ENCODE results near the gene GJB2.

The GJB2 gene

GRCh38 chr13:20193907-20194631, 1.3 kb upstream of the GJB2 start:
- Histone ChIP-seq H2AFZ (ENCODE audit: low read depth, low read length, severe bottlenecking) (no peak overlapping the region), H3K27ac (ENCODE audit: low read depth, low read length) (no peak overlapping the region), H3K9me3 (ENCODE audit: insufficient read depth, low read length) (no peaks in the 10 kb centered on the region), H3K4me2 (ENCODE audit: low read depth, low read length, poor library complexity, severe bottlenecking) (no peak overlapping the region), H3F3A (ENCODE audit: insufficient read depth) (no peaks in the 10 kb centered on the region), H3K4me3 (ENCODE audit: insufficient read depth, low read length, poor library complexity, severe bottlenecking) (no peak overlapping the region), H3K36me3 (ENCODE audit: low read length) (no peaks in the 10 kb centered on the region), H3K9me2 (replicated peaks; ENCODE audit: insufficient read depth, low read length) (no peaks in the 10 kb centered on the region), H3K79me2 (ENCODE audit: insufficient read depth, low read length) (no peaks in the 10 kb centered on the region), H3K27me3 (ENCODE audit: low read length) (no peaks in the 10 kb centered on the region), H3K9ac (ENCODE audit: low read length) (no peak overlapping the region), H4K20me1 (ENCODE audit: low read depth, low read length) (no peaks in the 10 kb centered on the region)
- TF ChIP-seq, protein P1, sequence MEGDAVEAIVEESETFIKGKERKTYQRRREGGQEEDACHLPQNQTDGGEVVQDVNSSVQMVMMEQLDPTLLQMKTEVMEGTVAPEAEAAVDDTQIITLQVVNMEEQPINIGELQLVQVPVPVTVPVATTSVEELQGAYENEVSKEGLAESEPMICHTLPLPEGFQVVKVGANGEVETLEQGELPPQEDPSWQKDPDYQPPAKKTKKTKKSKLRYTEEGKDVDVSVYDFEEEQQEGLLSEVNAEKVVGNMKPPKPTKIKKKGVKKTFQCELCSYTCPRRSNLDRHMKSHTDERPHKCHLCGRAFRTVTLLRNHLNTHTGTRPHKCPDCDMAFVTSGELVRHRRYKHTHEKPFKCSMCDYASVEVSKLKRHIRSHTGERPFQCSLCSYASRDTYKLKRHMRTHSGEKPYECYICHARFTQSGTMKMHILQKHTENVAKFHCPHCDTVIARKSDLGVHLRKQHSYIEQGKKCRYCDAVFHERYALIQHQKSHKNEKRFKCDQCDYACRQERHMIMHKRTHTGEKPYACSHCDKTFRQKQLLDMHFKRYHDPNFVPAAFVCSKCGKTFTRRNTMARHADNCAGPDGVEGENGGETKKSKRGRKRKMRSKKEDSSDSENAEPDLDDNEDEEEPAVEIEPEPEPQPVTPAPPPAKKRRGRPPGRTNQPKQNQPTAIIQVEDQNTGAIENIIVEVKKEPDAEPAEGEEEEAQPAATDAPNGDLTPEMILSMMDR (IDR thresholded peaks at IDR 0.05; ENCODE audit: insufficient read depth, low read length, poor library complexity, severe bottlenecking): no peak
- no peak for TF ChIP-seq EZH2phosphoT487 (conservative IDR thresholded peaks at IDR 0.05; ENCODE audit: low read length)

GRCh38 chr13:20193162-20193906, 596 bp upstream of the GJB2 start:
- H3K4me2 ChIP-seq (ENCODE audit: low read depth, low read length, poor library complexity, severe bottlenecking): no peak overlapping the region
- H3K27me3 ChIP-seq (ENCODE audit: low read length): no peaks in the 10 kb centered on the region
- no peaks in the 10 kb centered on the region for H4K20me1 ChIP-seq (ENCODE audit: low read depth, low read length)
- H3K36me3 ChIP-seq (ENCODE audit: low read length): no peaks in the 10 kb centered on the region
- H3K9me2 ChIP-seq (replicated peaks; ENCODE audit: insufficient read depth, low read length): no peaks in the 10 kb centered on the region
- H3K79me2 ChIP-seq (ENCODE audit: insufficient read depth, low read length): no peaks in the 10 kb centered on the region
- H2AFZ ChIP-seq (ENCODE audit: low read depth, low read length, severe bottlenecking): no peak overlapping the region
- no peak for TF ChIP-seq EZH2phosphoT487 (conservative IDR thresholded peaks at IDR 0.05; ENCODE audit: low read length)
- TF ChIP-seq, protein P1 (IDR thresholded peaks at IDR 0.05; ENCODE audit: insufficient read depth, low read length, poor library complexity, severe bottlenecking): no peak
- no peaks in the 10 kb centered on the region for H3F3A ChIP-seq (ENCODE audit: insufficient read depth)
- no peak overlapping the region for H3K9ac ChIP-seq (ENCODE audit: low read length)
- no peak overlapping the region for H3K27ac ChIP-seq (ENCODE audit: low read depth, low read length)
- no peak overlapping the region for H3K4me3 ChIP-seq (ENCODE audit: insufficient read depth, low read length, poor library complexity, severe bottlenecking)
- H3K9me3 ChIP-seq (ENCODE audit: insufficient read depth, low read length): no peaks in the 10 kb centered on the region

DNA sequence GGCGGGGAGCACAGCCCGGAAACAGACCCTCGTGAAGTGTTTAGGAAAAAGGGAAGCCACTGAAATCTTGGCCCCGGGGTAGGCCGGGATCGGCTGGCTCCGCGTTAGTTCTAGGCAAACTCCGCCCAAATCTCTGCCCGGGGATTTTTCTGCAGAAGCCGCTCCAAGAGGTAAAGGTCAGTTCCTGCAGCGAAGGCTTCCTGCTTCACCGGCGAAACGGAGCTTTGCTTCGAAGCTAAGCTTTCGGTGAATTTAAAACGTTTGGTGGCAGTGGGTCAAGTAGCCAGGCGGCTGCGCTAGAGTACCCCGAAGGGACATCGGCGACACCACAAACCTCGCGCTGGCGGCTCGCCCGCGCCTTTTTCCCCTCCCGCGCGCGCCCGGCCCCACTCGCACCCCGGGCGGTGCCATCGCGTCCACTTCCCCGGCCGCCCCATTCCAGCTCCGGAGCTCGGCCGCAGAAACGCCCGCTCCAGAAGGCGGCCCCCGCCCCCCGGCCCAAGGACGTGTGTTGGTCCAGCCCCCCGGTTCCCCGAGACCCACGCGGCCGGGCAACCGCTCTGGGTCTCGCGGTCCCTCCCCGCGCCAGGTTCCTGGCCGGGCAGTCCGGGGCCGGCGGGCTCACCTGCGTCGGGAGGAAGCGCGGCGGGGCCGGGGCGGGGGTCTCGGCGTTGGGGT, 441 bp downstream of the GJB2 start:
- Histone ChIP-seq H3F3A (ENCODE audit: insufficient read depth) (no peaks in the 10 kb centered on the region), H2AFZ (ENCODE audit: low read depth, low read length, severe bottlenecking) (no peak overlapping the region), H3K27ac (ENCODE audit: low read depth, low read length) (no peak overlapping the region), H3K4me2 (ENCODE audit: low read depth, low read length, poor library complexity, severe bottlenecking) (no peak overlapping the region), H3K36me3 (ENCODE audit: low read length) (no peaks in the 10 kb centered on the region), H3K4me3 (ENCODE audit: insufficient read depth, low read length, poor library complexity, severe bottlenecking) (no peak overlapping the region), H3K9me2 (replicated peaks; ENCODE audit: insufficient read depth, low read length) (no peaks in the 10 kb centered on the region), H3K9me3 (ENCODE audit: insufficient read depth, low read length) (no peaks in the 10 kb centered on the region), H3K9ac (ENCODE audit: low read length) (no peak overlapping the region), H3K27me3 (ENCODE audit: low read length) (no peaks in the 10 kb centered on the region), H3K79me2 (ENCODE audit: insufficient read depth, low read length) (no peaks in the 10 kb centered on the region), H4K20me1 (ENCODE audit: low read depth, low read length) (no peaks in the 10 kb centered on the region)
- TF ChIP-seq EZH2phosphoT487 (conservative IDR thresholded peaks at IDR 0.05; ENCODE audit: low read length): no peak
- TF ChIP-seq, protein P1 (IDR thresholded peaks at IDR 0.05; ENCODE audit: insufficient read depth, low read length, poor library complexity, severe bottlenecking): no peak

All from SU-DHL-6 (cell line).